ENCODE data around the gene ADAMTS17.

The ADAMTS17 gene

DNA sequence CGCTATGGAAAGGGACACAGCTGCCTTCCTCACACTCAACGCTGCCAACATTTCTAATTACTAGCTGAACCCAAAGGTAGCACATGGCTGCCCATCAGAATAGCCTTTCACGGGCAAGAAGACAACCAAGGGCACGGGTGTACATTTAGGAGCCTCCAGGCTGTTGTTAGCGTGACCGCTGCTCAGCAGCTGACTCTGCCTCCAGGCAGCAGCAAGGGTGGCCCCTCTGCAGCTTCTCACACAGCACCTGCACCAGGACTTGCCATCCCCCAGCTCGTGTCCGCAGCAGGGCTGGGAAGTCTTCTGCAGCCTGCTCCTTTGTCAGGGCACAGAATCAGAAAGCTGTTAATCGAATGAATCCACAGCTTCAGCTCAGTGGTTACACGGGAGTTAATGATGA is 146.8 kb downstream of the ADAMTS17 start:
- no peak overlapping the region for H3K27ac ChIP-seq

DNA sequence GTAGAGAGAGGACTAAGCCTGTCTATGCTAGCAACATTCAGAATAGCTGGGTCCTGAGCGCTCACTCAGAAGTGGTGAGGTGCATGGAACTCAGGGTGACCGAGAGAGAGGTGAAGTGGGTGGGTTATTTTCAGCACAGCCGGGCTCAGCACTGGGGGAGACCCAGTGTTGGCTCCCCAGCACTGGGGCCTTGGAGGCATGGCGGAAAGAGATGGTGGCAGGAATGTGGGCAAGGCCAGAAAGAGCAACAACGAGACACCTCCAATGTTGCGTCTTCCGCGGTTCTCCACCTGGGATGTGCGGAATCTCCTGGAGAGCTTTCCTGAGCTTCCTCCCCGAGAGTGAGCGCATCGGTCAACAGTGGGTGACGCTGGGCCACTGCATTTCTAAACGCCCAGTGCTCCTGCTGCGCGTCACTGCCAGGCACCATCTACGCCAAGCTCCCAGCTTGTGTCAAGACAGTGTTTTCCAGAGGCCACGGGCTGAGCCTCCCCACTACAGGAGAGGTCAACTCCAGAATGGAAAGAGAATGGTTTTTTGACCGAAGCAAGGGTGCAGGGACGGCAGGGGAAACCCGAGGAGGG is 148.4 kb downstream of the ADAMTS17 start:
- no peak overlapping the region for H3K27ac ChIP-seq
- no peak for TF ChIP-seq ZFX (IDR thresholded peaks at IDR 0.05)
- TF ChIP-seq, protein P1, sequence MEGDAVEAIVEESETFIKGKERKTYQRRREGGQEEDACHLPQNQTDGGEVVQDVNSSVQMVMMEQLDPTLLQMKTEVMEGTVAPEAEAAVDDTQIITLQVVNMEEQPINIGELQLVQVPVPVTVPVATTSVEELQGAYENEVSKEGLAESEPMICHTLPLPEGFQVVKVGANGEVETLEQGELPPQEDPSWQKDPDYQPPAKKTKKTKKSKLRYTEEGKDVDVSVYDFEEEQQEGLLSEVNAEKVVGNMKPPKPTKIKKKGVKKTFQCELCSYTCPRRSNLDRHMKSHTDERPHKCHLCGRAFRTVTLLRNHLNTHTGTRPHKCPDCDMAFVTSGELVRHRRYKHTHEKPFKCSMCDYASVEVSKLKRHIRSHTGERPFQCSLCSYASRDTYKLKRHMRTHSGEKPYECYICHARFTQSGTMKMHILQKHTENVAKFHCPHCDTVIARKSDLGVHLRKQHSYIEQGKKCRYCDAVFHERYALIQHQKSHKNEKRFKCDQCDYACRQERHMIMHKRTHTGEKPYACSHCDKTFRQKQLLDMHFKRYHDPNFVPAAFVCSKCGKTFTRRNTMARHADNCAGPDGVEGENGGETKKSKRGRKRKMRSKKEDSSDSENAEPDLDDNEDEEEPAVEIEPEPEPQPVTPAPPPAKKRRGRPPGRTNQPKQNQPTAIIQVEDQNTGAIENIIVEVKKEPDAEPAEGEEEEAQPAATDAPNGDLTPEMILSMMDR (conservative IDR thresholded peaks at IDR 0.05): no peak

More for the DNA sequence above, 146.8 kb downstream of the ADAMTS17 start:
- TF ChIP-seq, protein P1 (conservative IDR thresholded peaks at IDR 0.05): no peak
- no peak for TF ChIP-seq ZFX (IDR thresholded peaks at IDR 0.05)

DNA sequence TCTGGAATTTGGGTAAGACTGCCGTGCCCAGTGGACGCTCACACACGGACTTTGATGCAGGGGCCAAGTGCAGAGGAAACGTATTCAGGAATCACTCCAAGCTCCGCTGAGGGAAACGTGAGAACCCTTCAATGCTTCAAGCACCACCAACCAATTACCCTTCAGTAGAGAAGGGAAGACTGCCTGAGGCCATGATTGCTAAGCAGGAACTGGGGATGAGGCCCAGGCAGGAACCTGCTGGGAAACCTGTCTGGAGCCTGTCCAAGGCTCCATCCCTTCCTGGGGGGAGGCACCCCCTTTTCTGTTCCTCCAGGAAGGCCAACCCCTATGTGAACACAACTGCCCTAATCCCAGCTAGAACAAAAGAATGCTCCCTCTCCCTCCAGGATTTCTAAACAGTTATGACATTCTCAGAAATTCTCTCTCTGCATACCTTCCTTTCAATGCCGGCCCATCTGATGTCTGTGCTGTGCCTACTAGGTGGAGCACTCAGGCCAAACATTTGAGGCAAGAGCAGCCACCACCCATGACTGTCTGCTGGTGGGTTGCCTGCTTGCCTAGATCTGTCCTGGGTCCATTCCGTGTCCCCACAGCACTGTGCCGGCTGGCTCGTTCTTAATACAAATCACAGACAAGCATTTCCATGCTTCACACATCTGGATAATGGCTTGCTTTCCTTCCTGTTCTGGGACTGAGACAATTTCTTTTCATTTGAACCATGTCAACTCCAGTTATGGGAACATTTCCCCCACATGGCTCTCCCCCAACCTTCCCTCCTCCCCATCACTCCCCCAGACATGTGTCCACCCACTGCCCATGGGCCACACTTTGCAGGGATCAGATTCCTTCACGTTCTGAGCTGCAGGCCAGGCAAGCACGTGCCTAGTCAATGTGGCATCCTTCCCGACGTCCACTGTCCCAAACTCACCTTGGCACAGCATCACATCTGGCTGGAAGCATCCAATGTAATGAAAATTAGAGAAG is 149.4 kb downstream of the ADAMTS17 start:
- H3K27ac ChIP-seq: no peak overlapping the region
- no peak for TF ChIP-seq ZFX (IDR thresholded peaks at IDR 0.05)
- TF ChIP-seq, protein P1 (conservative IDR thresholded peaks at IDR 0.05): no peak

DNA sequence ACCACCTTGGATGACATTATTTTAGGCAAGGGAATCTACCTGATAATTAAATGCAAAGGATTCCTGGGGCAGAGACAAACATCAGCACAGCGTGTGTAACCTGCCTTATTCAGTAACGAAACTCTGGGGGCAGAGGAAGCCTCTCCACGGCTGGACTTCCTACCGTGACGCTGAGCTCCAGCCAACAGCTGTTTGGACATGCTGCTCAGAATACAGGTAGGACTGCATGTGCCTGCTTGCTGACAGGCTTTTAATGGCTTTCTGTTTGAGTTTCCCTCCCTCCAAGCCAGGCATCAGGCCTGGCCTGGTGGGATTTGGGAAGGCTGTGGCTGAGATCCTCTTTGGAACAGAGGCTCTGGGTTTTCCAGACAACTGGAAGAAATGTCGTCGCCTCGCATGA is 150.6 kb downstream of the ADAMTS17 start:
- H3K27ac ChIP-seq: no peak overlapping the region
- TF ChIP-seq ZFX (IDR thresholded peaks at IDR 0.05): no peak
- TF ChIP-seq, protein P1 (conservative IDR thresholded peaks at IDR 0.05): no peak

DNA sequence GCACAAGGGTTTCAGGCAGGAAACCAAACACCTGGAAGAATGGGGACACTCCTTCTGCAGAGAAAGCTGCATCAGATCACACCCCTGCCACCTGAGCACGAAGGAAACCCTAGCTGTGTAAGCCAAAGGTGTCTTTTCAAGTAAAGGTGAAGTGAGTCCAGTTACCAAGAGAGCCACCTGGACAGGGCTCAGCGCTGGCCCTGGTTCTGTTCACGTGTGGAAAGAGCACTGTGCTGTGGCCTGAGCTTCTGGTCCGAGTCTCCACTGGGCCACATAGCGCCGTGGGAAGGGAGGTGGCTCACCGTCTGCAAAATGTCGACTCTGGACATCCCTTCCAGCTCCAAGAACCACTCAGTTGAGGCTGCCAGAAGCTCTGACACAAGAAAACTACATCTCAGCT is 151.1 kb downstream of the ADAMTS17 start:
- H3K27ac ChIP-seq: no peak overlapping the region
- TF ChIP-seq, protein P1 (conservative IDR thresholded peaks at IDR 0.05): no peak
- TF ChIP-seq ZFX (IDR thresholded peaks at IDR 0.05): no peak

DNA sequence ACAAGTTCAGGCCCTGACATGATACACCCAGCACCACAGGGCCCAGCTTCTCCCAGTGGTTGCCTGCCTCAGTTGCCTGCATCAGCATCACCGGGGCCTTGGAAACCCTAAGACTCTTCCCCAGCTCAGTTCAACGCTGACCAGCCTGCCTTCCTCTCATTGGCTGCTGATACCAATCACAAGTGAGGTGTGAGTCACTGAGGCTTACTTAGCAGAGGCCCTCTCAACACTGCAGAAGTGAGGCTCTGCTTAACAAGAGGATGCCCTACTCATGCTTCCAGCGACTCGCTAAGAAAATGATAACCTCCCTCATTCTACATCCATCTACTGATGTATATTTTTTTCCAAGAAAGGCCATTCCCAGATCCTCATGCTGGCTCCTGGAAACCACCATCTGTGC is 151.9 kb downstream of the ADAMTS17 start:
- no peak overlapping the region for H3K27ac ChIP-seq
- no peak for TF ChIP-seq ZFX (IDR thresholded peaks at IDR 0.05)
- TF ChIP-seq, protein P1 (conservative IDR thresholded peaks at IDR 0.05): no peak

DNA sequence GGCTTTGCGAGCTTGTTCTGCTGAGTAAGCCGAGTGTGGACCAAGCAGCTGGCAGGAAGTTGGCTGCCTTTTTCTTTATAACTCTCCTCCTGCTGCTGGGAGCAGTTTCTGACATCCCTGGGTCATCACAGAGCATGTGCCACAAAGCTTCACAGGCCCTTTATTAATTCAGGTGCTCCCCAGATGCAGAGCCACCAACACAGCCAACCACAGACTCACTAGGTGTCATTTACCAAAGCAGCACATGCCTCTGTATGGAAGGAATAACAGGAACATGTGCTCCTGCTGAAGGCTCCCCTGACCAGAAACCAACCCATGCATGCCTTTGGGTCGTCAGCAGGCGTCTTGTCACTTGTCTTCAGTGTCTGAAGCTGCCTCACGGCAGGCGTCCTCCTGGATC is 152.5 kb downstream of the ADAMTS17 start:
- H3K27ac ChIP-seq: no peak overlapping the region
- TF ChIP-seq, protein P1 (conservative IDR thresholded peaks at IDR 0.05): no peak
- no peak for TF ChIP-seq ZFX (IDR thresholded peaks at IDR 0.05)
